Body of pancreas (tissue), 4 donors: ENCODE results near the gene MASP1. TPM values are rescaled to one million over a fixed set of nuclear protein-coding genes. Genes with fewer than 3 reads are reported as not detected.

Source experiments
- ATAC-seq: fragments of 150-250 bp; one replicate; pipeline ENCODE4 v1.9.1; 2016
- DNase-seq, 4 donors: peaks; one replicate each; pipeline ENCODE4 v3.0.0-alpha.2; 2019
- H3K27ac ChIP-seq, 4 donors: fragments of 200-600 bp; sonication (generic); 1 replicate in 3 of 4; 2 replicates in 1 of 4; pipeline versions ENCODE4 v1.5.1 to v1.6.1; 2016 to 2019; ENCODE audit warnings: mild to moderate bottlenecking in 1 of 4, mixed read lengths in 1 of 4, moderate library complexity in 1 of 4
- H3K27me3 ChIP-seq, 2 donors: fragments of 200-600 bp; sonication (generic); one replicate each; pipeline ENCODE4 v1.6.0; 2016; ENCODE audit warnings: mild to moderate bottlenecking in 1 of 2
- H3K36me3 ChIP-seq, 2 donors: fragments of 200-600 bp; sonication (generic); replicated peaks in 1 of 2; 2 replicates each; pipeline ENCODE4 v1.5.1; 2016; ENCODE audit warnings: low read depth in 2 of 2; ENCODE audit not compliant: insufficient read depth in 1 of 2
- H3K4me1 ChIP-seq: fragments of 200-600 bp; sonication (generic); one replicate; pipeline ENCODE4 v1.6.0; 2016
- H3K4me3 ChIP-seq, 2 donors: fragments of 200-600 bp; sonication (generic); 1 replicate in 1 of 2; 2 replicates in 1 of 2; pipeline ENCODE4 v1.5.1; 2016 to 2019
- H3K9me3 ChIP-seq, 3 donors: fragments of 200-600 bp; sonication (generic); 1 replicate in 2 of 3; 2 replicates in 1 of 3; pipeline ENCODE4 v1.5.1; 2016
- POLR2A ChIP-seq, 3 donors: fragments of 450-650 bp; IDR thresholded peaks; one replicate each; pipeline ENCODE4 v1.6.1; 2016; ENCODE audit warnings: antibody characterized with exemption in 3 of 3, mild to moderate bottlenecking in 2 of 3
- WGBS, 2 donors: methylation state at CpG; one replicate each; pipeline ENCODE4 v1.1.5; 2017; 5-methylcytosine and 5-hydroxymethylcytosine counted together
- intact Hi-C: fragments of 100-400 bp; cut with DNase I; formaldehyde crosslinking; loops from one replicate; pipeline ENCODE4 v1.15.1; 2023
- total RNA-seq, 2 donors: library from RNA; depleted of rRNA; stranded (reverse); fragments of >200 nt; gene quantifications; one replicate each; pipeline ENCODE4 v1.1.0, GENCODE V29; 2016
- TF ChIP-seq, protein P1 (sequence below), 7 experiments: fragments of 450-650 bp in 4 of 7; fragments of 200-600 bp in 3 of 7; sonication (generic) in 3 of 7; IDR thresholded peaks; one replicate each; pipeline ENCODE4 v1.5.1; 2016 to 2019; ENCODE audit warnings: antibody characterized with exemption in 7 of 7

The MASP1 gene
- total RNA-seq, 2 donors from 2014 or later: 2.3 TPM; not detected in 1

DNA sequence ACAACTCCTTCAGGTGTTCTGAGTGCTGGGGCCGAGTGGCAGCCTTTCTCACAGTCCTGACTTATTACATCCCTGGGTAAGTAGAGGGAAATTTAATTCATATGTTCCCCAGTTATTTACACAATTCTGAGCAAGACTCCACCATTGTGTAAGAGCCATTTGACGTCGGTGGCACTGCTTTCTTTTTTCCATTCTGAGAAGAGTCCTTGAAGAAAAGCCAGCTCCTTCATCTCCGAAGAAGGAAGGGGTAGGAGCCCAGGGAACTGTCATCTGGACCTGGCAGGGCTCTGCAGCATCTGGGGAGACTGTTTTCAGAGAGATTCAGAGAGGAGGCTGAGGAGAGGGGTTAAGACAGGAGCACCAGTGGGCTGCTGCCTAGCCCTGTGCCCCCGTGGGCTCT is 22.6 kb upstream of the MASP1 start:
- WGBS, 2 donors: 26 to 40% methylated on average over 5 of the region's 5 CpGs
- peaks cover 3% of the 10 kb centered on the region for H3K4me1 ChIP-seq
- TF ChIP-seq, protein P1, sequence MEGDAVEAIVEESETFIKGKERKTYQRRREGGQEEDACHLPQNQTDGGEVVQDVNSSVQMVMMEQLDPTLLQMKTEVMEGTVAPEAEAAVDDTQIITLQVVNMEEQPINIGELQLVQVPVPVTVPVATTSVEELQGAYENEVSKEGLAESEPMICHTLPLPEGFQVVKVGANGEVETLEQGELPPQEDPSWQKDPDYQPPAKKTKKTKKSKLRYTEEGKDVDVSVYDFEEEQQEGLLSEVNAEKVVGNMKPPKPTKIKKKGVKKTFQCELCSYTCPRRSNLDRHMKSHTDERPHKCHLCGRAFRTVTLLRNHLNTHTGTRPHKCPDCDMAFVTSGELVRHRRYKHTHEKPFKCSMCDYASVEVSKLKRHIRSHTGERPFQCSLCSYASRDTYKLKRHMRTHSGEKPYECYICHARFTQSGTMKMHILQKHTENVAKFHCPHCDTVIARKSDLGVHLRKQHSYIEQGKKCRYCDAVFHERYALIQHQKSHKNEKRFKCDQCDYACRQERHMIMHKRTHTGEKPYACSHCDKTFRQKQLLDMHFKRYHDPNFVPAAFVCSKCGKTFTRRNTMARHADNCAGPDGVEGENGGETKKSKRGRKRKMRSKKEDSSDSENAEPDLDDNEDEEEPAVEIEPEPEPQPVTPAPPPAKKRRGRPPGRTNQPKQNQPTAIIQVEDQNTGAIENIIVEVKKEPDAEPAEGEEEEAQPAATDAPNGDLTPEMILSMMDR (IDR thresholded peaks at IDR 0.05): no peak
- TF ChIP-seq POLR2A (IDR thresholded peaks at IDR 0.05): no peak
- ATAC-seq: no peak
- H3K9me3 ChIP-seq: no peaks in the 10 kb centered on the region
- DNase-seq: no peak
- no peaks in the 10 kb centered on the region for H3K27me3 ChIP-seq
- no peak overlapping the region for H3K27ac ChIP-seq
- no peaks in the 10 kb centered on the region for H3K36me3 ChIP-seq
- no peak overlapping the region for H3K4me3 ChIP-seq
- intact Hi-C loops: no loop called here

GRCh38 chr3:187310954-187311470 is 19.5 kb upstream of the MASP1 start:
- no peaks in the 10 kb centered on the region for H3K4me1 ChIP-seq
- ATAC-seq (no peak), DNase-seq (no peak)
- H3K9me3 ChIP-seq: no peaks in the 10 kb centered on the region
- H3K27ac ChIP-seq: no peak overlapping the region
- no peak overlapping the region for H3K4me3 ChIP-seq
- no peak for TF ChIP-seq POLR2A (IDR thresholded peaks at IDR 0.05)
- TF ChIP-seq, protein P1 (IDR thresholded peaks at IDR 0.05): no peak
- intact Hi-C loops: no loop called here
- H3K27me3 ChIP-seq: no peaks in the 10 kb centered on the region
- no peaks in the 10 kb centered on the region for H3K36me3 ChIP-seq
- WGBS, 2 donors: 87 to 90% methylated on average over 2 of the region's 2 CpGs

GRCh38 chr3:187310226-187310625 is 18.7 kb upstream of the MASP1 start:
- no peaks in the 10 kb centered on the region for H3K36me3 ChIP-seq
- intact Hi-C loops: no loop called here
- DNase-seq (no peak), ATAC-seq (no peak)
- no peak overlapping the region for H3K27ac ChIP-seq
- H3K9me3 ChIP-seq: no peaks in the 10 kb centered on the region
- TF ChIP-seq, protein P1 (IDR thresholded peaks at IDR 0.05): no peak
- no peak for TF ChIP-seq POLR2A (IDR thresholded peaks at IDR 0.05)
- H3K4me3 ChIP-seq: no peak overlapping the region
- H3K27me3 ChIP-seq: no peaks in the 10 kb centered on the region
- H3K4me1 ChIP-seq: no peaks in the 10 kb centered on the region

GRCh38 chr3:187305881-187306280 is 14.3 kb upstream of the MASP1 start:
- WGBS, 2 donors: 56 to 73% methylated on average over 7 of the region's 7 CpGs

GRCh38 chr3:187299611-187300010 is 8.1 kb upstream of the MASP1 start:
- ATAC-seq: no peak
- H3K27me3 ChIP-seq: no peaks in the 10 kb centered on the region
- TF ChIP-seq, protein P1 (IDR thresholded peaks at IDR 0.05): no peak
- no peak for TF ChIP-seq POLR2A (IDR thresholded peaks at IDR 0.05)

More at GRCh38 chr3:187305881-187306280, 14.3 kb upstream of the MASP1 start:
- no peak for DNase-seq
- no peak for TF ChIP-seq POLR2A (IDR thresholded peaks at IDR 0.05)
- TF ChIP-seq, protein P1 (IDR thresholded peaks at IDR 0.05): no peak
- no peak overlapping the region for H3K4me3 ChIP-seq
- intact Hi-C loops: no loop called here
- no peaks in the 10 kb centered on the region for H3K36me3 ChIP-seq
- no peak for ATAC-seq
- no peaks in the 10 kb centered on the region for H3K4me1 ChIP-seq
- no peaks in the 10 kb centered on the region for H3K9me3 ChIP-seq
- no peaks in the 10 kb centered on the region for H3K27me3 ChIP-seq
- H3K27ac ChIP-seq: no peak overlapping the region

More at GRCh38 chr3:187299611-187300010, 8.1 kb upstream of the MASP1 start:
- Histone ChIP-seq H3K9me3 (no peaks in the 10 kb centered on the region), H3K27ac (no peak overlapping the region), H3K4me1 (no peaks in the 10 kb centered on the region), H3K4me3 (no peak overlapping the region), H3K36me3 (no peaks in the 10 kb centered on the region)
- intact Hi-C loops: no loop called here
- no peak for DNase-seq
- WGBS, 2 donors: 79 to 86% methylated on average over 4 of the region's 4 CpGs
